CD8-positive, alpha-beta memory T cell (primary cell): ENCODE results near the gene PLIN5. TPM values are rescaled to one million over a fixed set of nuclear protein-coding genes. Genes with fewer than 3 reads are reported as not detected.

Experiments
- CTCF ChIA-PET: fragments of 350-600 bp; sonication (Branson Sonifier 250); formaldehyde crosslinking; loops from one replicate; lab custom pipeline; 2021; ENCODE audit warnings: antibody characterized with exemption; lab: Charles Lee
- POLR2A ChIA-PET: fragments of 350-600 bp; sonication (Branson Sonifier 250); formaldehyde crosslinking; loops from one replicate; lab custom pipeline; 2021; ENCODE audit warnings: antibody characterized with exemption; lab: Charles Lee
- DNase-seq, 5 donors: peaks; one replicate each; pipeline versions ENCODE4 v3.0.0 to v3.0.0-alpha.2; 2020 to 2022; ENCODE audit warnings: mixed read lengths in 1 of 5
- H3K27ac ChIP-seq: one replicate; pipeline ENCODE4 v1.7.0; 2013; ENCODE audit warnings: low read depth, mild to moderate bottlenecking, low read length, moderate library complexity
- H3K27me3 ChIP-seq: 2 replicates; pipeline ENCODE4 v1.7.0; 2013; ENCODE audit warnings: low read length, mild to moderate bottlenecking; ENCODE audit not compliant: insufficient read depth, poor library complexity, severe bottlenecking
- H3K36me3 ChIP-seq: 2 replicates; pipeline ENCODE4 v1.7.0; 2013; ENCODE audit warnings: mild to moderate bottlenecking, low read length, moderate library complexity; ENCODE audit not compliant: insufficient read depth
- H3K4me1 ChIP-seq: 2 replicates; pipeline ENCODE4 v1.7.0; 2013; ENCODE audit warnings: mild to moderate bottlenecking, low read length, moderate library complexity; ENCODE audit not compliant: insufficient read depth
- H3K4me3 ChIP-seq: 2 replicates; pipeline ENCODE4 v1.7.0; 2013; ENCODE audit warnings: mild to moderate bottlenecking, low read length
- H3K9me3 ChIP-seq: 2 replicates; pipeline ENCODE4 v1.7.0; 2013; ENCODE audit warnings: mild to moderate bottlenecking, low read length
- H3K27ac Mint-ChIP-seq, 8 donors: one replicate each; pipeline ENCODE4 v1.8.0; 2020 to 2021; ENCODE audit warnings: mixed read lengths in 8 of 8, mild to moderate bottlenecking in 6 of 8, inconsistent platforms in 3 of 8, moderate library complexity in 3 of 8
- H3K27me3 Mint-ChIP-seq, 2 donors: one replicate each; pipeline ENCODE4 v1.8.0; 2020 to 2021; ENCODE audit warnings: mixed read lengths in 2 of 2, mild to moderate bottlenecking in 1 of 2, moderate library complexity in 1 of 2
- H3K36me3 Mint-ChIP-seq, 3 donors: one replicate each; pipeline ENCODE4 v1.8.0; 2020 to 2021; ENCODE audit warnings: mixed read lengths in 3 of 3, inconsistent platforms in 1 of 3, mild to moderate bottlenecking in 1 of 3
- H3K4me1 Mint-ChIP-seq, 3 donors: one replicate each; pipeline ENCODE4 v1.8.0; 2020 to 2021; ENCODE audit warnings: mixed read lengths in 3 of 3, inconsistent platforms in 1 of 3, mild to moderate bottlenecking in 1 of 3
- H3K4me3 Mint-ChIP-seq, 7 donors: one replicate each; pipeline ENCODE4 v1.8.0; 2020 to 2021; ENCODE audit warnings: mixed read lengths in 7 of 7, mild to moderate bottlenecking in 6 of 7, moderate library complexity in 4 of 7, inconsistent platforms in 2 of 7
- H3K9me3 Mint-ChIP-seq, 5 donors: one replicate each; pipeline ENCODE4 v1.8.0; 2020 to 2022; ENCODE audit warnings: mixed read lengths in 5 of 5, mild to moderate bottlenecking in 3 of 5, moderate library complexity in 2 of 5, inconsistent platforms in 1 of 5
- polyA plus RNA-seq: library from polyadenylated mRNA; unstranded; fragments of 300-500 nt; fragmentation: Illumina TruSeq; gene quantifications from one replicate; pipeline ENCODE4 v1.2.3, GENCODE V29; 2021
- total RNA-seq, 2 experiments: library from RNA; stranded (reverse); gene quantifications; one replicate each; pipeline ENCODE4 v1.2.3, GENCODE V29; 2021

PLIN5 gene
- total and polyA plus RNA-seq, 3 experiments from 2014 or later = 0.29 TPM; not detected in 2

DNA sequence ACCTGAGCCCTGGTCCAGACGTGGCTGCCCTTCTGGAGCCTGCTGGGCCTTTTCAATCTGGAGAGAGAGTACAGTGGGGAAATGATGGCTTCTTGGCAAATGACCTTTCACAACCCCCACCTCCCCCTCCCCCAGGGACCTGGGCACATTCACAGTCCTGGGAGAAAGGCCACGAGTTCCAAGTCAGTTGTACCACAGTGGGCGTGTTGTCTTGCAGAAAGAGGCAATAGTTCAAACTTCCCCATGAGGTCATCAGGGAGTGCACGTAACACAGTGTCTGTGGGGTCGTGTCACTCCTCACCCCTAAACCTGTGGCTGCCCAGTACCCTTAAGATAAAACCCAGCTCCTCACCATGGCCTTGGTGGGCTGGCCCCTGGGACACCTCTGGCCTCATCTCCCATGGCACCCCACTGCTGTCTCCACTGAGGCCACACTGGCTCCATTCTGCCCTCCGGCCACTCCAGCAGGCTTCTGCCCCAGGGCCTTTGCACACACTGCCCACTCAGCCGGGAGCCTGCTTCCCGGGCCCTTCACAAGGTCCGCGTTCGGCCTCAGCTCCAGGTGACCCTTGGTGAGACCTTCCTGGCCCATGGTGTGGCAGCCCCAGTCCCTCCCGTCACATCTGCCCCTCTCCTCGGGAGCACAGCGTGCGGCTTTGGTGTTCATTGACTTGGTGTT is 30.0 kb downstream of the PLIN5 start:
- no peak overlapping the region for H3K27ac Mint-ChIP-seq
- H3K9me3 Mint-ChIP-seq = no peaks in the 10 kb centered on the region
- no peak overlapping the region for H3K4me3 Mint-ChIP-seq
- ChIA-PET CTCF (no interaction called here), POLR2A (no interaction called here)
- no peaks in the 10 kb centered on the region for H3K27me3 Mint-ChIP-seq
- no peak overlapping the region for H3K27ac ChIP-seq
- no peaks in the 10 kb centered on the region for H3K27me3 ChIP-seq
- H3K36me3 Mint-ChIP-seq = peaks cover 3 to 39% (median 4%) of the 10 kb centered on the region in 3 donors
- H3K36me3 ChIP-seq = no peaks in the 10 kb centered on the region
- DNase-seq = no peak
- H3K4me3 ChIP-seq = no peak overlapping the region
- no peaks in the 10 kb centered on the region for H3K9me3 ChIP-seq
- no peaks in the 10 kb centered on the region for H3K4me1 Mint-ChIP-seq
- H3K4me1 ChIP-seq = no peaks in the 10 kb centered on the region

DNA sequence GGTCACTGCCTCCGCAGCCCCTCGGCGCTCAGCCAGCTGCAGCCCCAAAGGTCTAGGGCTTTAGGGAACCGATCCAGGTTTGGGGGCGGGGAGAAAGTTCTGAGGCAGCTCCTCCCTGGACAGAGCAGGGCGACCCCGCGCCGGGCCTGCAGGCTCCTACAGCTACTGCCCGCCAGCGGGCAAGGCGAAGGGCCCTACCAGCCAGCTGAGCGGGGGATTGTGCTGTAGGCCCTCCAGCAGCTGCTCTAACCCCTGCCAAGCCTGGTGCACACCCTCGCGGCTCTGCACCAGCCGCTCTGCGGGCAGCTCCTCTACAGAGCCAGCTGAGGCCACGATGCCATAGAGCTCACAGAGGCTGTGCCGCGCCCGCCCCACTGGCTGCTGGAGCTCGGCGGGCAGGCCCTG is 30.7 kb downstream of the PLIN5 start:
- no peaks in the 10 kb centered on the region for H3K27me3 Mint-ChIP-seq
- no peak for DNase-seq
- POLR2A ChIA-PET = interaction anchor here (0.6 kb wide), 1 partner anchor 1581 kb away, joined by 3 read pairs; no protein-coding TSS in a partner anchor
- Histone ChIP-seq H3K9me3 (no peaks in the 10 kb centered on the region), H3K27me3 (no peaks in the 10 kb centered on the region), H3K4me1 (no peaks in the 10 kb centered on the region), H3K36me3 (no peaks in the 10 kb centered on the region), H3K4me3 (no peak overlapping the region), H3K27ac (no peak overlapping the region)
- H3K27ac Mint-ChIP-seq = no peak overlapping the region
- CTCF ChIA-PET = no interaction called here
- no peaks in the 10 kb centered on the region for H3K9me3 Mint-ChIP-seq
- no peak overlapping the region for H3K4me3 Mint-ChIP-seq
- no peaks in the 10 kb centered on the region for H3K4me1 Mint-ChIP-seq
- peaks cover 3 to 45% (median 4%) of the 10 kb centered on the region in 3 donors for H3K36me3 Mint-ChIP-seq

DNA sequence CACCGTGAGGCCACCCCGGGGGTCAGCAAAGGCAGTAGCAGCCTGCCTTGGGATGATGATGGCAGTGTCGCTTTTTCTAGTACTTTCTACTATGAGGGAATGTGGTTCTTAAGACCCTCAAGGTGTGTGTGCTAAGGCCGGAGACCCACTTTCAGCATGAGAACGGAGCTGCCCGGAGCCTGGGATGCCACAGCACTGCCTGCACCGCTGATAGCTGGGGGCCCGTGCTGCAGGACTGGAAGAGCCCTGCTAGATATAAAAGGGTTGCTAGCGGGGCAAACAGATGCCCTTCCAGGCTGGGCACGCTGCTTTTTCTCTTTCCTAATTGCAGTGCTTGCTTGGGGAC is 31.2 kb downstream of the PLIN5 start:
- no peaks in the 10 kb centered on the region for H3K4me1 Mint-ChIP-seq
- no peaks in the 10 kb centered on the region for H3K36me3 ChIP-seq
- H3K9me3 ChIP-seq = no peaks in the 10 kb centered on the region
- no peaks in the 10 kb centered on the region for H3K4me1 ChIP-seq
- H3K4me3 ChIP-seq = no peak overlapping the region
- ChIA-PET POLR2A (interaction anchor here (0.6 kb wide), 1 partner anchor 1581 kb away, joined by 3 read pairs; no protein-coding TSS in a partner anchor), CTCF (no interaction called here)
- DNase-seq = no peak
- no peak overlapping the region for H3K27ac ChIP-seq
- H3K27me3 ChIP-seq = no peaks in the 10 kb centered on the region
- H3K27ac Mint-ChIP-seq = no peak overlapping the region
- peaks cover 3 to 49% (median 4%) of the 10 kb centered on the region in 3 donors for H3K36me3 Mint-ChIP-seq
- no peaks in the 10 kb centered on the region for H3K27me3 Mint-ChIP-seq
- H3K4me3 Mint-ChIP-seq = no peak overlapping the region
- H3K9me3 Mint-ChIP-seq = no peaks in the 10 kb centered on the region

DNA sequence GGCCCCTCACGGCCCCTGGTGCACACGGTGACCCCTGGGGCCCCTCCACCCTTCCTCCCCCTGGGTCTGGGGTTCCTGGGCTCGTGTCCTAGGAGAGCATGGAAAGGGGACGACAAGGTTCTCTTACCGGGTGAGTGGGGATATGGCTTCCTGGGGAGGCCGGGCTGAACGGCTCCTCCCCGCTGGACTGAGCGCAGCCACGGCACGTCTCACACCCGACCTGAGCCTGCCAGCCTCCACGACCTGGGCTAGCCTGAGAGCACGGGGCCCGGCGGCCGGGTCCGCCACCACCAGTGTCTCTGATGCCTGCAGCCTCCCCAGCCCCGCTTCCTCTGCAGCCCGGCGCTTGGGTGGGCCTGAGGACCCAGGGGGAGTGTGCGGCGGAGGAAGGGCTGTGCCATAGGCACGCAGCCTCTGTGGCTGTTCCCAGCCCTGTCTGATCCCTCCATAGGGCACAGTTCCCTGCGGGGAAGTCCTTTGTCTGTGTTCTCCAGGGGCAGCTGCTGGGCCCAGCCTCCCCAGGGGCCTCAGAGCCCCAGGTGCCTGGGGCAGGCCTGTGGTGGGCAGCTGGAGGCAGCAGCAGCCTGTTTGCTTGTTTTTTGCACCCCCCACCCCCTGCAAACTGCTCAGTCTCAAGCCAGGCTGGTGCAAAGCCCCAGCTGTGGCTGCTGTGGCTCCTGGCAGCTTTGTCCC is 31.7 kb downstream of the PLIN5 start:
- H3K4me3 Mint-ChIP-seq = no peak overlapping the region
- ChIA-PET CTCF (no interaction called here), POLR2A (no interaction called here)
- Histone ChIP-seq H3K9me3 (no peaks in the 10 kb centered on the region), H3K27ac (no peak overlapping the region), H3K4me3 (no peak overlapping the region), H3K36me3 (no peaks in the 10 kb centered on the region), H3K4me1 (no peaks in the 10 kb centered on the region), H3K27me3 (no peaks in the 10 kb centered on the region)
- H3K9me3 Mint-ChIP-seq = no peaks in the 10 kb centered on the region
- peaks cover 3 to 54% (median 4%) of the 10 kb centered on the region in 3 donors for H3K36me3 Mint-ChIP-seq
- no peaks in the 10 kb centered on the region for H3K27me3 Mint-ChIP-seq
- DNase-seq = no peak
- H3K4me1 Mint-ChIP-seq = no peaks in the 10 kb centered on the region
- no peak overlapping the region for H3K27ac Mint-ChIP-seq

DNA sequence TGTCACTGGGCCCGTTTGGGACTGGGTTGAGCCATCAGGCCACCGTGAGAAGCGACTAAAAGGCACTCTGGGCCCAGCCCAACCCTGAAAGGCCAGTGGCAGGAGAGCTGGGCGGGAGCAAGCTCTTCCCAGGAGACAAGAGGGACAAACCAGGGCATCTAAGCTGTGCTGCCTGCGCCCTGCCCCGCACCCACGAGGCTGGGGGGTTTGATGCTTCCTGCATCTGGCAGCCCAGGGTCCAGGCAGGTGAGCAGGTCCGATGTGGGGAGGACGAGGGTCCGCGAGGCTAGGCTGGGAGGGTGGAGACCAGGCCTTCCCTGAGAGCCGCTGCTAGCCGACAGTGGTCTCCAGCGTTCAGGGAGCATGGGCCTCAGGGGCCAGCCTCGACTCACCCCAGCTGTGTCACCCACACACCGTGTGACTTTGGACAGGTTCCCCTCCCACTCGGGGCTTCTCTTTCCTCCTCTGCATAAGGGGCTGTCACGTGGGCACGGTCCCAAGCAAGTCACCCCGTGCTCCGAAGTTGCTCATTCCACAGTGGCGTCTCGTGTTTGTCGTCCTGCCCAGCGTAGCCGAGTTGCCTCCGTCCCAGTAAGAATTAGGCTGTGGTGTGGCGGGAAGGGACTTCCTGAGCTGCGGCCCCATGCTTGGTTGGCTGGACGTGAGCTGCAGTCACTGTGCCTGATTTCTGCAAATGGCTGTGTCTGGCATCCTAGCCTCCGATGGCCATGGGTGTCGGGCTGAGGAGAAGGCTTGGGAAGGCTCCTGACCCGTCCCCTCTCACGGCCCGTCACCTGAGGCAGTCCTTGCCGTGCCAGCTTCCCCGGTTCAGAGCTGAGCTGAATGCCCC is 32.5 kb downstream of the PLIN5 start:
- no peak for DNase-seq
- no peak overlapping the region for H3K4me3 ChIP-seq
- H3K4me3 Mint-ChIP-seq = no peak overlapping the region
- no peaks in the 10 kb centered on the region for H3K27me3 Mint-ChIP-seq
- no peaks in the 10 kb centered on the region for H3K4me1 Mint-ChIP-seq
- H3K36me3 ChIP-seq = no peaks in the 10 kb centered on the region
- ChIA-PET CTCF (no interaction called here), POLR2A (no interaction called here)
- H3K4me1 ChIP-seq = no peaks in the 10 kb centered on the region
- no peaks in the 10 kb centered on the region for H3K27me3 ChIP-seq
- no peaks in the 10 kb centered on the region for H3K9me3 ChIP-seq
- H3K36me3 Mint-ChIP-seq = peaks cover 3 to 58% (median 4%) of the 10 kb centered on the region in 3 donors
- no peak overlapping the region for H3K27ac ChIP-seq
- no peaks in the 10 kb centered on the region for H3K9me3 Mint-ChIP-seq
- H3K27ac Mint-ChIP-seq = no peak overlapping the region

DNA sequence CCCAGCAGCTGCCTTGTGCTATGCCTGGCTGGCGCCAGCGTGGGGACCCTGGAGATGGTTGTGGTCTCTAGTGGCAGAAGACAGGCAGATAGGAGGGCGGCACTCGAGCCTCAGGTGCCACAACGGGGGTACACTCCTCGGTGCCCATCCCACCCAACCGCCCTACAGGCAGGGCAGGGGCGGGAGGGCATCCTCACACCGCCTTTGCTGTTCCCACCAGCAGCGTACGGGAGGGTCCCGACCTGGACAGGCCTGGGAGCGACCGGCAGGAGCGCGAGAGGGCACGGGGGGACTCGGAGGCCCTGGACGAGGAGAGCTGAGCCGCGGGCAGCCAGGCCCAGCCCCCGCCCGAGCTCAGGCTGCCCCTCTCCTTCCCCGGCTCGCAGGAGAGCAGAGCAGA is 33.3 kb downstream of the PLIN5 start:
- no peaks in the 10 kb centered on the region for H3K4me1 ChIP-seq
- no peaks in the 10 kb centered on the region for H3K4me1 Mint-ChIP-seq
- ChIA-PET CTCF (no interaction called here), POLR2A (interaction anchor here (0.6 kb wide), 1 partner anchor 25 kb away, joined by 3 read pairs; no protein-coding TSS in a partner anchor)
- no peak for DNase-seq
- H3K27ac ChIP-seq = no peak overlapping the region
- no peak overlapping the region for H3K4me3 Mint-ChIP-seq
- no peaks in the 10 kb centered on the region for H3K36me3 ChIP-seq
- no peak overlapping the region for H3K4me3 ChIP-seq
- H3K9me3 ChIP-seq = no peaks in the 10 kb centered on the region
- H3K27ac Mint-ChIP-seq = no peak overlapping the region
- H3K9me3 Mint-ChIP-seq = no peaks in the 10 kb centered on the region
- H3K27me3 Mint-ChIP-seq = no peaks in the 10 kb centered on the region
- H3K36me3 Mint-ChIP-seq = peaks cover 3 to 61% (median 4%) of the 10 kb centered on the region in 3 donors
- no peaks in the 10 kb centered on the region for H3K27me3 ChIP-seq

DNA sequence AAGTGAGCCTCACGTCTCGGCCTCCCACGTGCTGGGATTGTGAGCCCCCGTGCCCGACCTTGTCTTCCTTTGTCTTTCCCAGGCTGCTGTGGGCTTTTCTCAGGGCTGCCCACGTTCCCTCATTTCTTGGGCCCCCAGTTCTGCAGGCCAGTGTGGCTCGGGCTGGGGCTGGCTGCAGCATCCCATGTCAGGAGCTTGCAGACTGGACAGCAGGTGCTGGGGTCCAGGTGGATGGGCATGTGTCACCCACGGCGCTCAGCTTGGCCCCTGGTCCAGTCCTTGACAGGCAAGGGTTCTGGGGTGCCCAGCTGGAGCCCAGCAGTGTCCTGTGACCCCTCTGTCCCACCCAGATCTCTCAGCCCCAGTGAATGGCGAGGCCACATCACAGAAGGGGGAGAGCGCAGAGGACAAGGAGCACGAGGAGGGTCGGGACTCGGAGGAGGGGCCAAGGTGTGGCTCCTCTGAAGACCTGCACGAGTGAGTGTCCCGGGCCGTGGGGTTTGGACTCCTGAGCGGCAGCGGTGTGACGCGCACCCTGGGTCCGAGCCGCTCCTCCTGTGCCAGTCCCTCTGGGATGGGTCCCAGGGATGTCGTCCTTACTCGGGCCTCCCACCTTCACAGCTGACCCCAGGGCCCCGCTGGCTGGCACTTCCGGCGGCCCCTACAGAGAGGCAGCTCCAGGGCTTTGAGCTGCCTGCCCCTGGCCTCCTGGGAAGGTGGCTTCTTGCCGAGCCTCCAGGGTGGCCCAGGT is 34.0 kb downstream of the PLIN5 start:
- H3K4me3 ChIP-seq = no peak overlapping the region
- H3K27me3 ChIP-seq = no peaks in the 10 kb centered on the region
- ChIA-PET POLR2A (interaction anchor here (0.6 kb wide), 1 partner anchor 25 kb away, joined by 3 read pairs; no protein-coding TSS in a partner anchor), CTCF (no interaction called here)
- Mint-ChIP-seq H3K4me1 (no peaks in the 10 kb centered on the region), H3K27ac (no peak overlapping the region), H3K36me3 (peaks cover 0 to 60% (median 0%) of the 10 kb centered on the region in 3 donors), H3K9me3 (no peaks in the 10 kb centered on the region), H3K27me3 (no peaks in the 10 kb centered on the region), H3K4me3 (no peak overlapping the region)
- DNase-seq = no peak
- H3K4me1 ChIP-seq = no peaks in the 10 kb centered on the region
- H3K9me3 ChIP-seq = no peaks in the 10 kb centered on the region
- no peak overlapping the region for H3K27ac ChIP-seq
- no peaks in the 10 kb centered on the region for H3K36me3 ChIP-seq
